Brain microvascular endothelial cell (primary cell): ENCODE measurements around the gene HTR2C.

Source experiments
- DNase-seq: peaks from one replicate; pipeline ENCODE4 v3.0.0-alpha.2; 2020
- H3K27ac ChIP-seq: fragments of 250-450 bp; sonication (Bioruptor Pico); 2 replicates; pipeline ENCODE4 v1.5.1; 2020; ENCODE audit warnings: mild to moderate bottlenecking, moderate library complexity
- H3K27me3 ChIP-seq: fragments of 250-450 bp; sonication (Bioruptor Pico); replicated peaks from 2 replicates; pipeline ENCODE4 v1.5.1; 2020; ENCODE audit warnings: mild to moderate bottlenecking
- H3K36me3 ChIP-seq: fragments of 250-450 bp; sonication (Bioruptor Pico); replicated peaks from 2 replicates; pipeline ENCODE4 v1.5.1; 2020; ENCODE audit warnings: mild to moderate bottlenecking
- H3K4me3 ChIP-seq: 2 replicates; pipeline ENCODE4 v1.5.1; 2011; ENCODE audit warnings: low read depth, mild to moderate bottlenecking, control low read depth, low read length, moderate library complexity
- in situ Hi-C: cut with HindIII; loops from 2 replicates; pipeline ENCODE4 v1.10.0; 2017; ENCODE audit warnings: low sequenced_read_pairs, low pct_ligation_motif_present
- TF ChIP-seq, protein P1 (sequence below): IDR thresholded peaks from 2 replicates; pipeline ENCODE4 v1.5.1; 2011; ENCODE audit warnings: low read depth, mild to moderate bottlenecking, moderate library complexity, low read length, control low read depth, inconsistent platforms; ENCODE audit errors: missing control alignments

HTR2C gene

DNA sequence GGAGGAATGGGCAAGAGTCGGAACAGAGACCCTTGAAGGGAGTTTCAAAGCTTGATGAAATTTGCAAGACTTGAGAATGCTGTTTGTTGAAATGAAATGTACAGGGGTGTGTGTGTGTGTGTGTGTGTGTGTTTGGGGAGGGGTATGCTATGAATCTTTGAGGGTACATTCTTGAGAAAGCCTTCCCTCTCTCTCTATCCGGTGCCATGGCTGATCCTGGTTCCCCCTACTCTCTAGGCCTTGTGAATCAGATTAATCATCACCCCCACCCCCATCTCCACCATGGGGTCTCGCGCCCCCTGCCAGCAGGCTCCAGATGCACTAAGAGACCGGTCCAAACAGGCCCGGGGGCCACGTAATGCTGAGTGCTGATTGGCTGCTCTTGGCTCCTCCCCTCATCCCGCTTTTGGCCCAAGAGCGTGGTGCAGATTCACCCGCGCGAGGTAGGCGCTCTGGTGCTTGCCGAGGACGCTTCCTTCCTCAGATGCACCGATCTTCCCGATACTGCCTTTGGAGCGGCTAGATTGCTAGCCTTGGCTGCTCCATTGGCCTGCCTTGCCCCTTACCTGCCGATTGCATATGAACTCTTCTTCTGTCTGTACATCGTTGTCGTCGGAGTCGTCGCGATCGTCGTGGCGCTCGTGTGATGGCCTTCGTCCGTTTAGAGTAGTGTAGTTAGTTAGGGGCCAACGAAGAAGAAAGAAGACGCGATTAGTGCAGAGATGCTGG is at the start of gene HTR2C:
TSS of gene HTR2C (plus strand) at position 441 of the 729 bp plus-strand sequence. CDS start 142,851 bp downstream, outside the sequence.
- no peak for DNase-seq
- Histone ChIP-seq H3K27ac (no peak within 1 kb of the TSS), H3K4me3 (no peak within 1 kb of the TSS), H3K27me3 (peaks cover 19% of the 10 kb centered on the region), H3K36me3 (no peaks in the 10 kb centered on the region)
- in situ Hi-C loops = no loop called here
- TF ChIP-seq, protein P1, sequence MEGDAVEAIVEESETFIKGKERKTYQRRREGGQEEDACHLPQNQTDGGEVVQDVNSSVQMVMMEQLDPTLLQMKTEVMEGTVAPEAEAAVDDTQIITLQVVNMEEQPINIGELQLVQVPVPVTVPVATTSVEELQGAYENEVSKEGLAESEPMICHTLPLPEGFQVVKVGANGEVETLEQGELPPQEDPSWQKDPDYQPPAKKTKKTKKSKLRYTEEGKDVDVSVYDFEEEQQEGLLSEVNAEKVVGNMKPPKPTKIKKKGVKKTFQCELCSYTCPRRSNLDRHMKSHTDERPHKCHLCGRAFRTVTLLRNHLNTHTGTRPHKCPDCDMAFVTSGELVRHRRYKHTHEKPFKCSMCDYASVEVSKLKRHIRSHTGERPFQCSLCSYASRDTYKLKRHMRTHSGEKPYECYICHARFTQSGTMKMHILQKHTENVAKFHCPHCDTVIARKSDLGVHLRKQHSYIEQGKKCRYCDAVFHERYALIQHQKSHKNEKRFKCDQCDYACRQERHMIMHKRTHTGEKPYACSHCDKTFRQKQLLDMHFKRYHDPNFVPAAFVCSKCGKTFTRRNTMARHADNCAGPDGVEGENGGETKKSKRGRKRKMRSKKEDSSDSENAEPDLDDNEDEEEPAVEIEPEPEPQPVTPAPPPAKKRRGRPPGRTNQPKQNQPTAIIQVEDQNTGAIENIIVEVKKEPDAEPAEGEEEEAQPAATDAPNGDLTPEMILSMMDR = no peak

DNA sequence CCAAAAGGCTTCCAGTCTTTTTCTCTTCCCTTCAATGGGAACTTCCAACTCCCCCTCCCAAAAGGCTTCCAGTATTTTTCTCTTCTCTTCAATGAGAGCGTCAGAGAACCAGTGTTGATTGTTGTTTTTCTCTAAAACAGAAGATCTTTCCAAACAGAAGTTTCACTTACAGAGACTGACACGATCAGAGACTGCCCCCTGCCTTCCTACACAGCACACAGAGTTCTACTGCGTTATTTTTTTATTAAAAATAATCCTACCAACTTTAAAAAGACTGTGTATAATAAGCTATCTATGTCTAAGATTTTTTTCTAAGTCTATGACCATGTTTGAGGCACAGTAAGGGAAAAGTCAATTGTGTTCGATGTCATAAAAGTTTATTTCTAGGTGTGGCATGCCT is 3.5 kb upstream of the HTR2C start:
- DNase-seq = no peak
- TF ChIP-seq, protein P1 = no peak
- Histone ChIP-seq H3K27ac (no peak overlapping the region), H3K4me3 (no peak overlapping the region), H3K27me3 (peaks cover 19% of the 10 kb centered on the region), H3K36me3 (no peaks in the 10 kb centered on the region)
- in situ Hi-C loops = no loop called here

DNA sequence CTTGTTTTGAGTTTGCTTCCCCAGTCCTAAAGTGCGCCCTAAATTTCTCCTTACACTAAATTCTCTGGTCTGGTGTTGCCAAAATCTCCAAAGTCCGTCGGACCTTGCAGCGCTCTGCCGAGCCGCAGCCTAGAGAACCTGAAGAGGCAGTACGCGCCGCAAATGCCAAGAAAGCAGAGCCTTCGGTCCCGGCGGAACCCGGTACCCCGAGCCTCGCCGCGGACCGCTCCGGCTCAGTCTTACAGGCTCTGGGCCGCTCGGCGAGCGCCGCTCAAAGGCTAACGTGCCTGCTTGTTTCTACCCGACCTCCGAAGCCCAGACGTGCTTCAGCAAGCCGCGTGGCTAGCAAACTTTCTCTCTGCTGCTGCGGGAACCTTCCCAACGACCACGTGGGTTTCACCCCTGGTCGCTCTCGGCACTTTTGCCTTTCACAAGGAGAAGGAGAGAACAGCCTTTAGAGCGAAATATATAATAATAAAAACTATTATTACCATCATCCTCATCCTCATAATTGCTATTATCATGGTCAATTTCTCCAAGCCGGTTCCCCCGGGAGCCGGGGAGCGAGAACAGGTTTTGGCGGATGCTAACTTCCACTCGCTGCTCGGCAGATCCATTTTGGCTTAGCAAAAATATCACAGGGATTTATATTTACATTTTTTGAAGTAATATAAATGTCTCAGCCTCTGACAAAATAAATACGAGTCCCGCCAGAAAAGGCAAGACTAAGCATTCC is 2.2 kb upstream of the HTR2C start:
- DNase-seq = no peak
- in situ Hi-C loops = no loop called here
- peaks cover 19% of the 10 kb centered on the region for H3K27me3 ChIP-seq
- no peak overlapping the region for H3K4me3 ChIP-seq
- no peaks in the 10 kb centered on the region for H3K36me3 ChIP-seq
- TF ChIP-seq, protein P1 = no peak
- H3K27ac ChIP-seq = no peak overlapping the region

DNA sequence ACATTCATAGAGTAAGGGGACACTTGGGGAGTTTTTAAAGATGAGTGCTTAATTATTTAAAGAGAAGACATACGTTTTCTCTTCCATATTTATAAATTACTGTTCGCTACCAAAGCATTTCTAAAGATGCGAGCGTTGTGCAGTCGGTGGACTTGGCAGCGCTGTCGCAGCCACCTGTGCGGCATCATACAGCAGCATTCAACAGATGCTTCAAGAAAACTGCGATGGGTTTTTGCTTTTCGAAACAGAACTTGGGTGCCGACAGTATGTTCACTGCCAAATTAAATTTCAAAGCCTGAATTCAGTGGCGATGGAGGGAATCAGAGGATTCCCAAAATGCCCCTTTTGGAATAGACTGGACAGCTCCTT is 1.6 kb upstream of the HTR2C start:
- in situ Hi-C loops = no loop called here
- peaks cover 19% of the 10 kb centered on the region for H3K27me3 ChIP-seq
- no peak for DNase-seq
- TF ChIP-seq, protein P1 = no peak
- no peak overlapping the region for H3K27ac ChIP-seq
- H3K4me3 ChIP-seq = no peak overlapping the region
- H3K36me3 ChIP-seq = no peaks in the 10 kb centered on the region

DNA sequence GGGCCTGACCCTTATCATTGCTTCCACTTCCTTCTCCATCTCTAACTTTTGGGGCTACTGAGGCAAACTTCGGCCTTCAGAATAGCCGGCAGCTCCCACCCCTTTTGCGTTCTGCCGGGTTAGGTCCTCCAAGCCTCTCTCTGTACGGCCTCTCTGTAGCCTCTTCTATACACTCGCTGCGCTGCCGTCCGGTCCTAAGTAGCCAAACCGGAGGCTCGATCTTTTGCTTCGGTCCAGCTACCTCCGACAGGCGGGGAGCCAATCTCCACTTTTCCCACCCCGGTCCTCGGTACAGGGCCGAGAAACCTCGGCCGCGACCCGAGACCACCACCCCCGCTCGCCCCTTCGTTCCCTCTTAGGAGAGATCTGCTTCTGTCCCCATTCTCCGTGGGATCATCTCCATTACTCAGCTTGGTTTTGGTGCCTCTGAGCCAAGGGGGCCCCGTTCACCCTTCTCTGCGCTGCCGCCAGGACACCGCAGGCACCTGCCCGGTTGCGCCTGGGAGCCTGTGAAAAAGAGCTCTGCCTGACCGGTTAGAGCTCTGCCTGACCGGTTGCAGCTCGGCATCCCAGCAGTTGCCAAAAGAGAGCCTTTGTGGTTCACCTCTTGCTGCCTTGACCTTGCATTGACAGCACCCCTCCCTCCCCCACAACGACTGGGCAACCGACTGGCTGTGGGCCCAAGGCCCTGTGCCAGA is 1.0 kb upstream of the HTR2C start:
- in situ Hi-C loops = no loop called here
- H3K4me3 ChIP-seq = no peak overlapping the region
- peaks cover 19% of the 10 kb centered on the region for H3K27me3 ChIP-seq
- TF ChIP-seq, protein P1 = no peak
- DNase-seq = no peak
- no peaks in the 10 kb centered on the region for H3K36me3 ChIP-seq
- no peak overlapping the region for H3K27ac ChIP-seq
